ENCODE measurements around the gene PFKFB4. TPM values are rescaled to one million over a fixed set of nuclear protein-coding genes. Genes with fewer than 3 reads are reported as not detected.

PFKFB4 gene
- total and polyA plus RNA-seq, 2 of the 8 experiments (the other 6 are each of a cell fraction or from before 2014, with no cell fraction given) = 10.7 to 20.1 TPM

DNA sequence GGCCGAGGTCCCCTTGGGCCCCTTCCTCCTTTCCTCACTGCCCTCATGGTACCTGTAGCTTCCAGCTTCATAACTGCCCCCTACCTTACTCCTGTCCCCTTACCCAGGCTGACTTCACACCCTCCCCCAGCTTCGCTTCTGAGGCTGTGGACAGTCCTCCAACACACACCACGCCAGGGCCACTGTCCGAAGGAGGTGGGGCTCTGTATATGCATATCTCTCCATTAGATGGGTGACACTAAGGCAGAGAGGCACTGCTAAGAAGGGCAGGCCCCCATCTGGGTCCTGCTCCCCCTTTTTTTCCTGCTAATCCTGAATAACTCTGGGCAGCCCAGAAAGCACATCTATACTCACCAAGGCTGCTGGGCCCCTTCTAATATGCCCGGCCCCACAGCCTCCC lies 39.6 kb upstream of the PFKFB4 start:
- ChIA-PET POLR2A (ENCODE audit: partially characterized antibody) (interaction anchor here (0.7 to 5.1 kb wide), 14 partner anchors 9 to 167 kb away, joined by 3 to 23 read pairs (median 6); partner anchors contain the start of genes CELSR3, PLXNB1, SLC26A6 and UCN2), CTCF (ENCODE audit: partially characterized antibody) (interaction anchor here (0.6 to 1.3 kb wide), 4 partner anchors 11 to 68 kb away, joined by 3 to 6 read pairs (median 4); partner anchors contain the start of gene SLC26A6)
- peaks cover 1% of the 10 kb centered on the region; the same call in 1 of the 2 replicates for H3K23me2 ChIP-seq (ENCODE audit: low read depth, low read length)
- H3K9me3 ChIP-seq (ENCODE audit: insufficient read depth in 2 of 2, low read depth in 1 of 2, low read length in 1 of 2) = no peaks in the 10 kb centered on the region
- H4K20me1 ChIP-seq (replicated peaks in 1 of 2; ENCODE audit: control insufficient read depth in 1 of 2, insufficient read depth in 2 of 2, low read length in 2 of 2) = peaks cover 0 to 27% of the 10 kb centered on the region in 2 experiments
- no peaks in the 10 kb centered on the region for H3K79me1 ChIP-seq (ENCODE audit: low read depth, low read length)
- no peak overlapping the region for H3K4ac ChIP-seq (replicated peaks; ENCODE audit: insufficient read length, low read depth, low read length)
- H2BK120ac ChIP-seq (replicated peaks; ENCODE audit: low read depth, low read length) = no peak overlapping the region
- FAIRE-seq = no peak
- no peak overlapping the region for H3K9ac ChIP-seq (replicated peaks in 1 of 4; ENCODE audit: extremely low read depth in 1 of 4, low read depth in 3 of 4, low read length in 3 of 4)
- WGBS, 2 experiments (ENCODE audit: extremely low coverage in 1 of 2, insufficient coverage in 1 of 2, insufficient read length in 1 of 2, insufficient replicate concordance in 2 of 2, low coverage in 1 of 2, low lambda C conversion rate in 2 of 2, missing lambda C conversion rate in 1 of 2) = 86% methylated on average over 5 of the region's 5 CpGs; no CpG with 5 or more reads in 1 of the 2 experiments
- no peak overlapping the region for H4K5ac ChIP-seq (ENCODE audit: insufficient read length, low read depth, low read length)
- no peak overlapping the region; the same call in 1 of the 2 replicates for H3K18ac ChIP-seq (ENCODE audit: extremely low read depth, low read length)
- H4K8ac ChIP-seq (ENCODE audit: extremely low read depth, insufficient read depth, low read length) = peak overlapping the region; percentile 3; the same call in 1 of the 2 replicates
- H4K91ac ChIP-seq (replicated peaks; ENCODE audit: insufficient read length, low read length) = no peak overlapping the region
- no peak overlapping the region for H3K27ac ChIP-seq (ENCODE audit: low read depth, low read length)
- no peak overlapping the region for H3K23ac ChIP-seq (ENCODE audit: insufficient read length)
- no peak overlapping the region for H3K56ac ChIP-seq (replicated peaks; ENCODE audit: insufficient read length, low read depth, low read length)
- H3K27me3 ChIP-seq (replicated peaks in 1 of 4; ENCODE audit: control insufficient read depth in 3 of 4, extremely low read depth in 1 of 4, insufficient read depth in 3 of 4, low read length in 3 of 4) = peaks cover 0 to 6% (median 0%) of the 10 kb centered on the region in 4 experiments; a peak in 4 of 7 replicates
- peaks cover 3 to 18% (median 15%) of the 10 kb centered on the region in 4 experiments; a peak in 6 of 7 replicates for H3K4me1 ChIP-seq (replicated peaks in 1 of 4; ENCODE audit: control insufficient read depth in 3 of 4, insufficient read depth in 4 of 4, low read length in 3 of 4)
- no peak overlapping the region for H2BK20ac ChIP-seq (ENCODE audit: low read length)
- H3K36me3 ChIP-seq (ENCODE audit: control insufficient read depth in 2 of 4, insufficient read depth in 4 of 4, low read length in 3 of 4) = peaks cover 24 to 29% (median 26%) of the 10 kb centered on the region in 4 experiments
- H3K4me2 ChIP-seq (ENCODE audit: insufficient read depth in 1 of 2, low read depth in 2 of 2, low read length in 2 of 2) = peak overlapping the region in 1 of 2 experiments; percentile 36; a peak in 2 of 4 replicates
- H2AK5ac ChIP-seq (ENCODE audit: low read depth, low read length) = 0 out of 2 replicates have a peak overlapping the region, but pooled peaks have one; percentile 53
- no peak overlapping the region for H3K4me3 ChIP-seq (ENCODE audit: extremely low read depth in 1 of 4, insufficient read depth in 2 of 4, low read depth in 3 of 4, low read length in 4 of 4)
- DNase-seq (ENCODE audit: low read depth in 1 of 2, low spot score in 2 of 2) = no peak
- H2BK12ac ChIP-seq (ENCODE audit: low read depth, low read length) = 0 out of 2 replicates have a peak overlapping the region, but pooled peaks have one; percentile 39
- H2BK5ac ChIP-seq (ENCODE audit: low read depth, low read length) = peak overlapping the region; percentile 75; the same call in 1 of the 2 replicates
- H2BK15ac ChIP-seq (ENCODE audit: low read length) = no peak overlapping the region; the same call in 1 of the 2 replicates
- no peaks in the 10 kb centered on the region for H3K79me2 ChIP-seq (ENCODE audit: control insufficient read depth in 1 of 2, insufficient read depth in 2 of 2, low read length in 2 of 2)
- no peak overlapping the region for H2AFZ ChIP-seq (ENCODE audit: low read length)
- H3K14ac ChIP-seq (ENCODE audit: insufficient read length) = no peak overlapping the region
- no peak for TF ChIP-seq RFX5 (IDR thresholded peaks at IDR 0.05; ENCODE audit: borderline replicate concordance, low read depth, low read length)
- no peak for TF ChIP-seq NANOG (IDR thresholded peaks at IDR 0.05; ENCODE audit: insufficient read depth, low read depth, low read length, poor library complexity, severe bottlenecking)
- no peak for TF ChIP-seq CREB1 (IDR thresholded peaks at IDR 0.05)
- TF ChIP-seq GABPA (IDR thresholded peaks at IDR 0.05; ENCODE audit: borderline replicate concordance, insufficient read depth, low read length) = no peak
- no peak for TF ChIP-seq POU5F1 (IDR thresholded peaks at IDR 0.05; ENCODE audit: low read depth, low read length)
- TF ChIP-seq GTF2F1 (IDR thresholded peaks at IDR 0.05; ENCODE audit: borderline replicate concordance, low read depth, low read length) = no peak
- no peak for TF ChIP-seq RNF2 (IDR thresholded peaks at IDR 0.05; ENCODE audit: borderline replicate concordance, low read depth, low read length, missing control alignments, poor library complexity, severe bottlenecking)
- TF ChIP-seq KDM4A (IDR thresholded peaks at IDR 0.05; ENCODE audit: low read depth, low read length, severe bottlenecking) = no peak
- no peak for TF ChIP-seq TEAD4 (IDR thresholded peaks at IDR 0.05; ENCODE audit: low read depth, low read length)
- no peak for TF ChIP-seq SIN3A (conservative IDR thresholded peaks at IDR 0.05 in 1 of 2, IDR thresholded peaks at IDR 0.05 in 1 of 2; ENCODE audit: low read depth in 1 of 2, low read length in 2 of 2)
- TF ChIP-seq HDAC2 (IDR thresholded peaks at IDR 0.05; ENCODE audit: borderline replicate concordance in 1 of 2, low read depth in 2 of 2, low read length in 2 of 2) = no peak

All from H1 (cell line).